Stimulated activated CD8-positive, alpha-beta memory T cell treated with anti-CD3 and anti-CD28 coated beads, Interleukin-15, amount 100 ng/mL, for 48 hours (primary cell): ENCODE data around the gene A4GALT.
A peak's percentile ranks its signal among the peaks of the same experiment; 100 is the strongest.

Experiments used
- DNase-seq, 2 donors: peaks; one replicate each; pipeline ENCODE4 v3.0.0-alpha.2; 2020; ENCODE audit warnings: low read depth in 2 of 2

The A4GALT gene

DNA sequence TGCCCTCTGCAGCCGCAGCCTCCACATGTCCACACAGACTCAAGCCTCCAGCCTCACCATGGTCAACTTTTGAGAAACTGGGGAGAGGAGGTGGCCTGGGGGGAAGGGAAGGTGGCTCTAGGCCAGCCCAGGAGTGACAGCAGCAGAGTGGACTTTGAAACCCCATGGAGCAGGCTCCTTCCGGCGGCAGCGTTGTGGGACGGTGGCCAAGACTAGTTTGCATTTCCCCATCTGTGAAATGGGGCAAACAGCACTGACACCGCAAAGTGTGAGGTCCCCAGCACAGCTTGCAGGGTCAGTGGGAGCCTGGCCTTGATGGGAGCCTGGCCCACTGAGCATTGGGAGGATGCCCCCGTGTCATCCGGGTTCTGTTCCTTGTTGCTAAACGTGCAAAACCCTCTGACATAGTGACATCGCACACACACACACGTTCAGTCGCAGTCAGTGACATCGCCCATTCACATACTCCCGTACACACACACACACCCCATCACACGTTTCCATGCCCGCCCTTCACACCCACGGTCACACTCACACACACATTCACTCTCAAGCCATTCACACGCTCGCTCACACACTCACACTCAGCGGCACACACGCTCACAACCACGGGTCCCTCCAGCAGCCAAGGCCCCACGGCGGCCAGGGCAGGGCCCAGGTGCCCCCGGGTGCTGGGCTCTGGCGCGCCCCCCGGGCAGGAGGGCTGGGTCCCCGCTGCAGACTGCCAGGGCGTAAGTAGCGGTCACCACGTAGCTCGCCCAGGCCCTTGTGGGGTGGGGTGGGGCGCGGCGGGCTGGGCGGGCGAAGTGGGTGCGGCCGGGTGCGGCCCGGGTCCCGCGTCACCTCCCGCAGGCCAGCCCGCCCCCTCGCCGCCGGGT lies 72.1 kb downstream of the A4GALT start:
- peak; percentile 4 to 8 for DNase-seq

DNA sequence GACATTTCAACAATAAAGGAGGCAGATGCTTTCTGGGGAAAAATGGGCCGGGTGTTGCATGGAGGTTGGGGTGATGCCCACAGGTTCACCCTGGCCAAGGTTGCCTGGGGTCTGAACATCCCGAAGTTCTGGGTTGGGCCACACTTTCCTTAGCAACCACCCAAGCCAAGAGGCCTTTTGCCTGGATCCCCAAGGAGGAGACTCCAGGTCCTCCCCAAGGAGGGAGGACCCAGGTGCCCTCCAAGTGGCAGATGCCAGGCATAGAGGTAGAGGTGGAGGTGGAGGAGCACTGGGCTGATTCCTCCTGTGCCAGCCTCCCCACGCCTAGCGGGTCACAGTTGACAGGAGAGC lies 72.7 kb downstream of the A4GALT start:
- no peak for DNase-seq

- no peak for DNase-seq
Observed at GRCh38 chr22:42646569-42647525, 73.8 kb downstream of the A4GALT start.

DNA sequence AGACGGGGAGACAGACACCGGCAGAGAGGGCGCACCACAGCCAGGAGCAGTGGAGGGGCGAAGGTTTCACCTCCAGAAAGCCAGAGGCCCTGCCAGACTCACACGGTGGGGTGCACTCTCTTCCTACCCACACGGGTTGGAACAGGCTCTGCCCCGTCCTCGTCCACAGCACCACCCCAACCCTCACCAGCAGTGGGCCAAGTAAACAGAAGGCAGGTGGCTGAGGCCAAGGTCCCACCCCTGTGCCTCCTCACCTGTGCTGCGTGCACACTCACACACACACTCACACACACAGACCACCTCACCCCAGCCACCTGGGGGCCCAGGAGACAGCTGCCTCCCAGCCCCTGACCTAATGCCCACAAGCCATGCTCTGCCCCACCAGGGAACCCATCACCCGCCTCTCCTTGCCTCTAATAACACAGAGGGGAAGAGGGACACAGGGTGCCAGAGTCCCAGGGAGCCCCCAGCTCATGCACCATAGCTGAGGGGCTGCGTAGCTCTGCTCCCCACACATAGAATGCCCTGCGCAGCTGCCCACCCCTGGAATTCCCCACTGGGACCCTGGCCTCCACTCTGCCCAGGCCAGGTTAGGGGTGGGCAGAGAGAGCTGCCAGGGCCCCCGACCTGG lies 74.6 kb downstream of the A4GALT start:
- no peak for DNase-seq

DNA sequence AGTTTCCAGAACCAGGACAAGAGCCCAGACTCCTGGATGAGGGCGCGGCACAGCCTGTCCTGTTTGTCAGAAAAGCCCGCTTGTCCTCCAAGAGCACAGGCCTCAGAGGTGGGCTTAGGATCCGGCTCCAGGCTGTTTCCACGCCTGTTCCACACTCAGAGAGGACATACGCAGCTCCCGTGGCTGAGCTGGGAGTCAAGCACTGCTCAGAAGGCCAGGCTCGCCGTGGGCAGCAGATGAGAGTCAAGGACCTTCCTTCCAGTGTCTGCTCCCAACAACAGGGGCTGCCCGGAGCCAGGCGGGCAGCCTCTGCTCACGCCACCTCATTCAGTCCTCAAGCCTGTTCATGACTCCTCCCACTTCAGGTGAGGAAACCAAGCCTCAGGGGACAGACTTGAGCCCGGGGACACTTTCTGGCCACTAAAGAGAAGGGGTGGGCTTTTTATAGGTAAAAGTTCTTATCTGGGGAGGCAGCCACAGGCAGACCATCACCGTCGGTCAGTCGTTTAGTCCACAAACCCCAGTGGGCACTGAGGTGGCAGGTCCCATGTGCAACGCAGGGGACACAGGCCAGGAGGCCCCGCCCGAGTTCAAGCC lies 75.2 kb downstream of the A4GALT start:
- DNase-seq = no peak

GRCh38 chr22:42644422-42645340 lies 76.0 kb downstream of the A4GALT start:
- no peak for DNase-seq

DNA sequence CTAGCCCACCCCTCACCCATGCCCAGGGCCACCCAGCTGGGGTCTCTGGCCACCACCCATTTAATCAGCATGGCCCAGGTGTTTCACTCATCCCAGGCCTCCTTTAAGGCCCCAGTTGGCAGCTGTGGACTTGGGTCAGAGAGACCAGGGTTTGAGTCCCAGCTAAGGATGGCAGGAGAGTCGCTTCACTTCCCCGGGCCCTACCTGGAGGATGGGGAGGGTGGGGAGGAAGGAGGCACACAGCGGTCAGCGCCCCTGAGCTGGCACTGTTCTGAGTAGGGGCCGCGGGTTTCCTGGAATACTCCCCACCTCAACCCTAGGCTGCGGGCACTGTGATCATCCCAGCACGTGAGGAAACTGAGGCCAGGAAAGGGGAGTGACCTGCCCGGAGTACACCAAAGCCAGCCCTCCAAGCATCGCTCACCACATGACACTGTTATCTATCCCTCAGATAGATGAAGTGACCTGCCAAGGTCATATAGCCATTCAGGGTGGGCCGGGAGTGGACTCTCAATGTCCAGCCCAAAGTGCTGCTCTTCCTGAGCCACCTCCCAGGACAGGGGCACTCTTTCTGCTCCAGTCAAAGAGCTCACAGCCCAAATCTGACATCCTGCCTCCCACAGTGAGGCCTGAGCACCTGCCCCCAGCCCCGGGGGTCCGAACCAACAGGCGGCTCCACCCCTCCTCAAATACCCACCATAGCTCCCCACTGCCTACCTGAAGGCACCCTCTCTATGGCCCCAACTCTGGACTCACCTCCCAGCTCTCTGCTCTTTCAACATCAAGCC lies 76.8 kb downstream of the A4GALT start:
- no peak for DNase-seq

DNA sequence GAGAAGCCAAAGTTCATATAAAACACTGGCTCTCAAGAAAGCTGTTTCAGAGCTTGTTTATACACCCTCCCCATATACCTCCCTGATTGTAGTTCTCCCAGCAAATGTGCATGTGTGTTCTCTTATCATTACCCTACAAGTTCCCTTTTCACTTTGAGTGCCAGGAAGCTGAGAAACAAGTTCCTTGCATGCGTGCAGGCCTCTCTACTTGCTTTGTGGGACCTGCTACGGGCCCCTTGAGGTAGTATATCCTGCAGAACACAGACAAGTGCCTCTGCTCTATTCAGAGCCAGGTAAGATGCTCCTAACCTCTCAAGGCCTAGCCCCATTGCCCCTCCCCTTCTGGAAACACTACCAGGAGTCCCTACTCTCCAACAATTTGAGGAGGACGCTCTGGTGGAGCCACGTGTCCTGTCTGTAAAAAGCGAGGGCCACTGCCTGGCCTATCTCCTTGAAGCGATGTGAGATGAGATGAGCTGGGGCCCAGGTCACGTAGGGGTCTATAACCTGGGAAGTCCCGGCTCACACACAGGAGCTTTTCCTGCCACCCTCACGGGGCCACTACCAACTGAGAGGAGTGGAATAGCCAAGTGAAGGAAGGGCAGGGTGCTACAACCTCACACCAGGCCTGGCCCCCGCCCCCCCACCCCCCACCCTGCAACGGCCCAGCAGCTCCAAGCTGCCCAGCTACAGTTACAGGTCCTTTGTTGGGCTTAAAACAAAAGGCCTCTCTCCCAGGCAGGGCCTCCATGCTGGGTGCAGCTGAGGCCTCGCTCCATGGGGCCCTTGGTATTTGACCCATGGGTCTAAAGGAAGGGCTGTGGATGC lies 77.7 kb downstream of the A4GALT start:
- no peak for DNase-seq
